ENCODE data around the gene CCDC85B. TPM values are rescaled to one million over a fixed set of nuclear protein-coding genes. Genes with fewer than 3 reads are reported as not detected.

Gene CCDC85B
- polyA plus RNA-seq, 10 donors, result 9.2 to 24.8 (median 12.6) TPM

- DNase-seq, result no peak
Observed at GRCh38 chr11:65927904-65928397, 37.5 kb downstream of the CCDC85B start.

- no peak for DNase-seq
Observed at GRCh38 chr11:65928667-65929066, 38.2 kb downstream of the CCDC85B start.

GRCh38 chr11:65931773-65932557, 41.5 kb downstream of the CCDC85B start:
- no peak for DNase-seq

GRCh38 chr11:65932558-65932919, 42.1 kb downstream of the CCDC85B start:
- DNase-seq, result no peak

- no peak for DNase-seq
Observed at GRCh38 chr11:65934014-65934413, 43.5 kb downstream of the CCDC85B start.

GRCh38 chr11:65937766-65938165, 47.3 kb downstream of the CCDC85B start:
- DNase-seq, result no peak

Other genes starting within 250 kb of the CCDC85B start
- 10 to 100 TPM; 38.3 to 47.3 (median 42.1) TPM for gene RELA, start 227.8 kb upstream of the CCDC85B start, polyA plus RNA-seq (ENCODE audit: insufficient read length in 10 of 10)
- gene KAT5, start 178.4 kb upstream of the CCDC85B start, polyA plus RNA-seq (ENCODE audit: insufficient read length in 10 of 10), result 10 to 100 TPM; 29.1 to 39.6 (median 34.4) TPM
- 10 to 100 TPM; 20.0 to 30.6 (median 25.3) TPM for gene RNASEH2C, start 169.9 kb upstream of the CCDC85B start, polyA plus RNA-seq (ENCODE audit: insufficient read length in 10 of 10)
- gene AP5B1, start 109.7 kb upstream of the CCDC85B start, polyA plus RNA-seq (ENCODE audit: insufficient read length in 10 of 10), result 1 to 10 TPM; 1.4 to 3.0 (median 2.2) TPM
- gene OVOL1, start 103.6 kb upstream of the CCDC85B start, polyA plus RNA-seq (ENCODE audit: insufficient read length in 10 of 10), result 1 to 10 TPM in 1 of 10 donors, under 1 TPM in 1, not detected in 8; 0.31 to 1.2 TPM
- gene SNX32, start 56.7 kb upstream of the CCDC85B start, polyA plus RNA-seq (ENCODE audit: insufficient read length in 10 of 10), result 1 to 10 TPM in 9 of 10 donors, under 1 TPM in 1; 0.64 to 2.3 (median 1.6) TPM
- gene CFL1, start 32.5 kb upstream of the CCDC85B start, polyA plus RNA-seq (ENCODE audit: insufficient read length in 10 of 10), result 100 to 1,000 TPM; 475 to 750 (median 627) TPM
- gene MUS81, start 30.2 kb upstream of the CCDC85B start, polyA plus RNA-seq (ENCODE audit: insufficient read length in 10 of 10), result 10 to 100 TPM; 31.7 to 60.8 (median 41.9) TPM
- 100 to 1,000 TPM in 5 of 10 donors, 10 to 100 TPM in 5; 83.5 to 137 (median 101) TPM for gene EFEMP2, start 17.9 kb upstream of the CCDC85B start, polyA plus RNA-seq (ENCODE audit: insufficient read length in 10 of 10)
- gene CTSW, start 10.8 kb upstream of the CCDC85B start, polyA plus RNA-seq (ENCODE audit: insufficient read length in 10 of 10), result 1 to 10 TPM in 4 of 10 donors, under 1 TPM in 5, not detected in 1; 0.69 to 2.9 (median 0.98) TPM
- 10 to 100 TPM; 57.3 to 68.8 (median 61.7) TPM for gene FIBP, start 2.2 kb upstream of the CCDC85B start, polyA plus RNA-seq (ENCODE audit: insufficient read length in 10 of 10)
- under 1 TPM in 6 of 10 donors, not detected in 4; 0.22 to 0.64 (median 0.29) TPM for gene FOSL1, start 9.7 kb downstream of the CCDC85B start, polyA plus RNA-seq (ENCODE audit: insufficient read length in 10 of 10)
- 10 to 100 TPM; 27.2 to 39.2 (median 32.0) TPM for gene C11orf68, start 28.4 kb downstream of the CCDC85B start, polyA plus RNA-seq (ENCODE audit: insufficient read length in 10 of 10)
- 100 to 1,000 TPM in 2 of 10 donors, 10 to 100 TPM in 8; 46.8 to 108 (median 66.1) TPM for gene DRAP1, start 28.8 kb downstream of the CCDC85B start, polyA plus RNA-seq (ENCODE audit: insufficient read length in 10 of 10)
- gene TSGA10IP, start 54.8 kb downstream of the CCDC85B start, polyA plus RNA-seq (ENCODE audit: insufficient read length in 10 of 10), result under 1 TPM in 2 of 10 donors, not detected in 8; 0.25 to 0.40 TPM
- 10 to 100 TPM; 30.7 to 42.6 (median 36.7) TPM for gene SART1, start 71.1 kb downstream of the CCDC85B start, polyA plus RNA-seq (ENCODE audit: insufficient read length in 10 of 10)
- 10 to 100 TPM; 14.0 to 23.0 (median 18.6) TPM for gene EIF1AD, start 111.5 kb downstream of the CCDC85B start, polyA plus RNA-seq (ENCODE audit: insufficient read length in 10 of 10)
- gene BANF1, start 111.8 kb downstream of the CCDC85B start, polyA plus RNA-seq (ENCODE audit: insufficient read length in 10 of 10), result 100 to 1,000 TPM; 199 to 250 (median 215) TPM
- gene CST6, start 121.3 kb downstream of the CCDC85B start, polyA plus RNA-seq (ENCODE audit: insufficient read length in 10 of 10), result not detected
- gene CATSPER1, start 135.8 kb downstream of the CCDC85B start, polyA plus RNA-seq (ENCODE audit: insufficient read length in 10 of 10), result under 1 TPM in 6 of 10 donors, not detected in 4; 0.10 to 0.26 (median 0.22) TPM
- 1 to 10 TPM in 2 of 10 donors, under 1 TPM in 8; 0.22 to 1.1 (median 0.57) TPM for gene GAL3ST3, start 158.5 kb downstream of the CCDC85B start, polyA plus RNA-seq (ENCODE audit: insufficient read length in 10 of 10)
- 100 to 1,000 TPM; 119 to 163 (median 138) TPM for gene SF3B2, start 161.7 kb downstream of the CCDC85B start, polyA plus RNA-seq (ENCODE audit: insufficient read length in 10 of 10)
- gene PACS1, start 179.6 kb downstream of the CCDC85B start, polyA plus RNA-seq (ENCODE audit: insufficient read length in 10 of 10), result 10 to 100 TPM; 29.6 to 34.8 (median 32.6) TPM

All from muscle of back (tissue), 11 donors.